Small intestine (tissue), 7 donors: ENCODE measurements around the gene MIS18A. TPM values are rescaled to one million over a fixed set of nuclear protein-coding genes. Genes with fewer than 3 reads are reported as not detected.

Experiments
- DNase-seq, 2 donors: peaks; one replicate each; pipeline versions ENCODE4 v3.0.0 to v3.0.0-alpha.2; 2013
- FAIRE-seq: peaks from 2 replicates; lab custom pipeline; 2012; peaks lifted over from hg19 to GRCh38; lab: Jason Lieb, UNC
- H3K27ac ChIP-seq, 3 donors: one replicate each; pipeline ENCODE4 v1.5.1; 2013; ENCODE audit warnings: low read length in 2 of 3, mild to moderate bottlenecking in 2 of 3, control low read depth in 1 of 3, inconsistent platforms in 1 of 3, low read depth in 1 of 3, moderate library complexity in 1 of 3
- H3K27me3 ChIP-seq, 3 donors: one replicate each; pipeline ENCODE4 v1.6.1; 2013; ENCODE audit warnings: low read length in 3 of 3, inconsistent platforms in 1 of 3; ENCODE audit not compliant: control insufficient read depth in 3 of 3, insufficient read depth in 3 of 3
- H3K36me3 ChIP-seq, 3 donors: one replicate each; pipeline ENCODE4 v1.6.1; 2013; ENCODE audit warnings: low read length in 3 of 3, inconsistent platforms in 1 of 3, low read depth in 1 of 3, mild to moderate bottlenecking in 1 of 3, moderate library complexity in 1 of 3; ENCODE audit not compliant: control insufficient read depth in 3 of 3, insufficient read depth in 2 of 3
- H3K4me1 ChIP-seq, 3 donors: one replicate each; pipeline ENCODE4 v1.6.1; 2013; ENCODE audit warnings: low read length in 2 of 3, inconsistent platforms in 1 of 3, low read depth in 1 of 3, mild to moderate bottlenecking in 1 of 3, moderate library complexity in 1 of 3; ENCODE audit not compliant: control insufficient read depth in 3 of 3, insufficient read depth in 2 of 3
- H3K4me3 ChIP-seq, 3 donors: one replicate each; pipeline ENCODE4 v1.5.1; 2013; ENCODE audit warnings: low read length in 3 of 3, control low read depth in 1 of 3, inconsistent platforms in 1 of 3, low read depth in 1 of 3, mild to moderate bottlenecking in 1 of 3, moderate library complexity in 1 of 3
- H3K9me3 ChIP-seq, 2 donors: one replicate each; pipeline ENCODE4 v1.6.1; 2013; ENCODE audit warnings: low read depth in 1 of 2, low read length in 1 of 2; ENCODE audit not compliant: control insufficient read depth in 2 of 2, insufficient read depth in 1 of 2
- WGBS, 3 donors: extraction: QIAGEN DNeasy Blood & Tissue Kit; methylation state at CpG; one replicate each; pipeline ENCODE4 v1.1.7; 2013; 5-methylcytosine and 5-hydroxymethylcytosine counted together
- polyA plus RNA-seq, 4 donors: library from polyadenylated mRNA; stranded (reverse) in 3 of 4; unstranded in 1 of 4; fragments of 200-250 nt in 3 of 4; fragments of 120-200 nt in 1 of 4; gene quantifications; one replicate each; pipeline versions ENCODE4 v1.2.1 to v1.2.3, GENCODE V29; 2013
- donor health status: healthy with polysubstance abuse.
- donor health status: control.
- donor health status: control.
- donor health status: Bipolar disorder and iron deficiency.
- donor health status: healthy.

MIS18A gene
- polyA plus RNA-seq, 4 donors: 3.4 to 18.1 (median 9.6) TPM

DNA sequence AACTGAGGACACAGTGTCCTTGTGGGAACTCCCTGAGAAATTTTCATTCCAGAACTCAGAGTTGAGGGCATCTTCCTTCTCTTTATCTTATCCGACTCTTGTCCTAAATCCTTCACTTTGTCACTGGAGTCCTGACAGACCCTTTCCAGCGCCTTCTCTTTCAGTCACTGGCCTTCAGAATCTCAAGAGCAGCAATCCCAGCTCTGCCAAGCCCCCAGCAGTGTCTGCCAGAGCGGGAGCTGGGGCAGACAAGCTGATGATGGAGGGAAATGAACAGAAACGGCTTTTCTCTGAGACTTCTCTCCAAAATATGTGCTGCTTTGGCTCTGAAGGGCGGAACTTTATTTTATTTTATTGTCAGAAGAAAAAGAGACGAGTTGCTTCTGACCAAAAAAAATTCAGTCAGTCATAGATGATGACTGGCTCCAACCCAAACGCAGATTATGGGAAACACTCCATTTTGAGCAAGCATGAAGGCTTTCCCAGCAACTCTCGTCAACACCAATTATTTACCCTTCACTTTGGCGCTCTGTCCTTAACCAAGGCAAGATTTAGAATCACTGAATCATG is 32.2 kb downstream of the MIS18A start:
- Histone ChIP-seq H3K36me3 (no peaks in the 10 kb centered on the region), H3K4me3 (no peak overlapping the region), H3K27me3 (no peaks in the 10 kb centered on the region), H3K4me1 (no peaks in the 10 kb centered on the region), H3K9me3 (peaks cover 0 to 2% of the 10 kb centered on the region in 2 donors), H3K27ac (no peak overlapping the region)
- FAIRE-seq (no peak), DNase-seq (no peak)
- 64 to 82% (median 76%) methylated on average over 9 of the region's 9 CpGs for WGBS, 3 donors

DNA sequence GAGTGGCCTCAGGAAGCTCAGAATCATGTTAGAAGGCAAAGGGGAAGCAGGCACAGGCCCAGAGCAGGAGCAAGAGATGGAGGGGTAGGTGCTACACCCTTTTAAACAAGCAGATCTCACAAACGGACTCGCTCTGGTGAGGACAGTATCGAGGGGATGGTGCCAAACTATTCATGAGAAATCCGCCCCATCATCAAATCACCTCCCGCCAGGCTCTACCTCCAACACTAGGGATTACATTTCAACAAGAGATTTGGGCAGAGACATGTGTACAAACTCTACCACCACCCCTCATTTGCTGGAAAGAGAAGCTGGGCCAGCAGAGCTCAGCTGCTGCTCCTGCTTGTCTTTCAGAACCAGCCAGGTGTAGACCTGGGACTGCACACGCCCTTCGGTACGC is 32.9 kb downstream of the MIS18A start:
- Histone ChIP-seq H3K36me3 (no peaks in the 10 kb centered on the region), H3K9me3 (peaks cover 0 to 2% of the 10 kb centered on the region in 2 donors), H3K4me3 (no peak overlapping the region), H3K4me1 (no peaks in the 10 kb centered on the region), H3K27me3 (no peaks in the 10 kb centered on the region), H3K27ac (no peak overlapping the region)
- WGBS, 3 donors: 87 to 93% (median 93%) methylated on average over 8 of the region's 8 CpGs
- no peak for FAIRE-seq
- no peak for DNase-seq

DNA sequence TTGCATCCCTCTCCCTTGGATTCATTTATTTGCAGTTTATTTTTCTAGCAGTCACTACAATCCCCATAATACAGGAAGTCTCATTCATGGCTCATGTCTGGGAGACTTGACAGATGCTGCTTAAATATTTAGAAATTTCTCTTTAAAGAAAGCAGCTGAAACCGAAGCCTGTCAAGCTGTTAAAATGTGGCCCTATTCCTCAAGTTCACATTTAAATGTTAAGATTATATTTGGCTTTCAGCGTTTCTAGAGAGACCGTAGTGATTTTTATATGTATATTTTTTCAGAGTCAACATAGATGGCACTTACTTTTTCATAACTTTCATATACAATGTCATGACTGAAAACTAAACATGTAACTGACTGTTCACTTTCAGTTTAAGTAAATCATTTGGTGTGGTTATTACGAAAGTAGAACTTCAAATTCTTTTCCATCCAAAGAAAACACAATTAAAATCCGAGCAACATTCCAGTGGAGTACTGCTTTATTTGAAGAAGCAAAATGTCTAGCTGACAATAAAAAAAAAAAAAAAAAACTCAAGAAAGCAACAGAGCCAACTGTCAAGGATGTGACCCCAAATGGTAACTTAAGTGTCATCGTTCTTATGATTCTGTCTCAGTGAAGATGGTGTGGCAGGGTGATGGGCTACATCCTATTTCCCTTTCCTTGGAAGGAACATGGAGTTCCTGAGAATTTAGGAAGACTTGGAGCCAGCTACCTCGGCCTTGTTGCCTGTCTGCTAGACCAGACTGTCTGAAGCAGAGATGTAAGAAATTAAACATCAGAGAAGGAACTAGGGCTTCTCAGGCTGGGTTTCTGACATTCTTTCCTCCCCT is 37.8 kb downstream of the MIS18A start:
- H3K4me1 ChIP-seq: no peaks in the 10 kb centered on the region
- H3K27me3 ChIP-seq: no peaks in the 10 kb centered on the region
- H3K9me3 ChIP-seq: no peaks in the 10 kb centered on the region
- 49 to 77% (median 60%) methylated on average over 7 of the region's 7 CpGs for WGBS, 3 donors
- no peak for DNase-seq
- FAIRE-seq: no peak
- no peak overlapping the region for H3K27ac ChIP-seq
- H3K36me3 ChIP-seq: no peaks in the 10 kb centered on the region
- no peak overlapping the region for H3K4me3 ChIP-seq

DNA sequence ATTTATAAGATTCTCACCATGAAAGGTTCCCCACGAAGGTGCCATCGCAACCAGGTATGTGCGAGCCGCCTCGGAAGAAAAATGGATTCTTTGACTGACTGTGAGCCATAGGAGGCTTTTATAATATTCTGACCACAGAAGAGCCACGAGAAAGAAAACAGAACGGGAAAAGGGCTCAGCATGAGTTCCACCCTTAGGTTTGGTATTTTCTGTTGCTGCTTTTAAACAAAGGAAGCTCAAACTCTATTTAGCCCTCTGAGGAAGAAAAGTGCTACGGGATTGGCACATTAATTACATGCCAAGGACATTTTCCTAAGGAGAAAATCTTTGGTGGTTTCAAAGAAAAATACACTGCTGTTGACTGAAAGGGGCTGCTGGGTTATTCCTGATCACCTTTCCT is 39.3 kb downstream of the MIS18A start:
- H3K36me3 ChIP-seq: no peaks in the 10 kb centered on the region
- H3K4me1 ChIP-seq: no peaks in the 10 kb centered on the region
- H3K27me3 ChIP-seq: no peaks in the 10 kb centered on the region
- no peak overlapping the region for H3K4me3 ChIP-seq
- no peak for DNase-seq
- no peaks in the 10 kb centered on the region for H3K9me3 ChIP-seq
- WGBS, 3 donors: 81 to 84% (median 84%) methylated on average over 8 of the region's 8 CpGs
- H3K27ac ChIP-seq: no peak overlapping the region
- FAIRE-seq: no peak

DNA sequence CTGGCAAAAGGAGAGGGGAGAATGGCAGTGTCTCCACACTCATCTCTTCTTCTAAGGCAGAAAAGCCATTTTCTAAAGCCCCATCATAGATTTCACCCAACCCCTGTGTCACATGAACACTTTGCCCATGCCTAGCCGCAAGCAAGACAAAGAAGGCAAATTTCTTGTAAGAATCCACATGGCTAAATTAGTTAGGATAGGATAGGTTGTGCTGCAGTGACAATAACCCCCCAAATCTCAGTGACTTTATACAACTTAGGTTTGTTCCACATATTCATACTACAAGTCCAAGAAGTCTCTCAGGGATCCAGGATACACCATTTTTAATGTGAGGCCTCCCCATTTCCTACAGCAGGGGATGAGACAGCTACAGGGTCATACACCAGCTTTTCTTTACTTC is 40.8 kb downstream of the MIS18A start:
- Histone ChIP-seq H3K36me3 (no peaks in the 10 kb centered on the region), H3K9me3 (no peaks in the 10 kb centered on the region), H3K27ac (no peak overlapping the region), H3K4me1 (no peaks in the 10 kb centered on the region), H3K27me3 (peaks cover 0 to 2% (median 0%) of the 10 kb centered on the region in 3 donors), H3K4me3 (no peak overlapping the region)
- 92 to 94% (median 92%) methylated on average over 1 of the region's 1 CpG for WGBS, 3 donors
- no peak for FAIRE-seq
- DNase-seq: no peak

DNA sequence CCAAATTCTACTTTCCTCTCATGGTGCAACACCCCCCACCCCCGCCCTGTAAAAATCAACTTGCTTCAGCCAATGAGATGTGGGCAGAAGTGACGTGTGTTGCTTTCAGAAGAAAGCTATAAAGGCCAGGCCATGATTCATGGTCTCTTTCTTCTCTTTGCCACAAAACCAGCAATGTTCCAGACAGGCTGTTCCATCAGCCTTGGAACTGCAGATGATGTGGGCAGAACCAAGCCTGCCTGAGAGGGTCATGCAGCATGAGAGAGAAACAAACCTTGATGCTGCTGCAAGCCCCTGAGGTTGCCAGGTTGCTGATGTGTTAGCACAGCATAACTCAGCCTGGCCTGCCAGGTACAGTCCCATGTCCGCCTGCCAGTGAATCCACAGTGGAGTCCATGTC is 41.8 kb downstream of the MIS18A start:
- Histone ChIP-seq H3K4me3 (no peak overlapping the region), H3K9me3 (no peaks in the 10 kb centered on the region), H3K36me3 (no peaks in the 10 kb centered on the region), H3K27me3 (peaks cover 0 to 2% (median 0%) of the 10 kb centered on the region in 3 donors), H3K4me1 (no peaks in the 10 kb centered on the region), H3K27ac (no peak overlapping the region)
- 63 to 80% (median 71%) methylated on average over 3 of the region's 3 CpGs for WGBS, 3 donors
- no peak for FAIRE-seq
- DNase-seq: no peak

DNA sequence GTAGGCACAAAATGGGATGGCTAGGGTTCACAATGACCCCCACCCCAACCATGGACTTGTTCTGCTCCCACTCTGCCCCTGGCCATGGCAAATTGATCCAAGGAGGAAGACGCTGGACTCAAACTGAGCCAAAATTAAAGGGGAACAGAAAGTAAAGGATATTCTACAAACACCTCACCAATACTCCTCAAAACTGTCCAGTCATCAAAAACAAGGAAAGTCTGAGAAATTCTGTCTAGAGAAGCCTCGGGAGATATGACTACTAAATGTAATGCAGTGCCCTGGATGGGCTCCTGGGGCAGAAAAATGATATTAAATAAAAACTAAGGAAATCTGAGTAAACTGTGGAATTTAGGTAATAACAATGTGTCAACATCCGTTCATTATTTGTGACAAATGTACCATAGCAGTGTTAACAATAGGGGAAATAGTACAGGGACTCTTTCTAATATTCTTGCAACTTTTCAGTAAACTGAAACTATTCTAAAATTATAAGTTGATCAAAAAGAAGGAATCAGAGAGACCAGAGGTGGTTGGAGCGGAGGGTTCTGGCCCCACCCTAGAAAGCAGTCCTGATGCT is 45.0 kb downstream of the MIS18A start:
- Histone ChIP-seq H3K27ac (no peak overlapping the region), H3K4me3 (no peak overlapping the region), H3K27me3 (peaks cover 0 to 2% (median 0%) of the 10 kb centered on the region in 3 donors), H3K36me3 (no peaks in the 10 kb centered on the region), H3K9me3 (no peaks in the 10 kb centered on the region), H3K4me1 (no peaks in the 10 kb centered on the region)
- 83 to 89% (median 86%) methylated on average over 4 of the region's 4 CpGs for WGBS, 3 donors
- FAIRE-seq: no peak
- DNase-seq: no peak

DNA sequence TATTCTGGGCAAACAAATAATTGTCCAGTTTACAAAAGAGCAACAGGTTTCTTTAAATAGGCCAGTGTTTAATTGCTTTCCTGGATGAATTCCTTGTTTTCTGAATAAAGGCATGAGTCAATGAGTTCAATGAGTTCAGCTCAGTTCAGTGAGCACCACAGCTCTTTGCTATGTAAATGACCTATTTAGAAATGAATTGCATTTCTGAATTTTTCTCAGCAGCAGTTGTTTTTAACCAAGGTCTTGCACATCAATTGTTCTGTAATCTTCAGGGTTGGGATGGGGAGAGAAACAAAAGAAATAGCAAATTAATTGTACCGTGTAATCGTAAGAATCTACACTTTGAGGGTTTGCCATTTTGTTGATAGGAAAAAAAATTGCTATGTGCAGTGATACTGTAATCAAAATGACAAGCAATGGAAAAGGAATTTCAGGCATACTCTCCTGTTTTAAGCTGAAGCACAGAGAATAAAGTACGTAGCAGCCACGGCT is 45.7 kb downstream of the MIS18A start:
- 74 to 81% (median 81%) methylated on average over 4 of the region's 4 CpGs for WGBS, 3 donors
- Histone ChIP-seq H3K9me3 (no peaks in the 10 kb centered on the region), H3K4me1 (no peaks in the 10 kb centered on the region), H3K36me3 (no peaks in the 10 kb centered on the region), H3K27ac (no peak overlapping the region), H3K4me3 (no peak overlapping the region), H3K27me3 (peaks cover 0 to 2% (median 0%) of the 10 kb centered on the region in 3 donors)
- DNase-seq: no peak
- no peak for FAIRE-seq
